Right lobe of liver (tissue), 6 donors: ENCODE data around the gene EGFLAM. TPM values are rescaled to one million over a fixed set of nuclear protein-coding genes. Genes with fewer than 3 reads are reported as not detected.

Experiments used
- ATAC-seq, 4 donors: fragments of 200-7000 bp; cut with Tn5 transposase; one replicate each; pipeline ENCODE4 v1.9.1; 2020; ENCODE audit warnings: mild to moderate bottlenecking in 4 of 4, moderate library complexity in 4 of 4
- DNase-seq, 3 donors: peaks; one replicate each; pipeline ENCODE4 v3.0.0-alpha.2; 2020
- H3K27ac ChIP-seq, 3 donors: fragments of 200-600 bp; one replicate each; pipeline ENCODE4 v1.8.0; 2022
- H3K27me3 ChIP-seq, 2 donors: fragments of 200-600 bp; one replicate each; pipeline ENCODE4 v1.8.0; 2022
- H3K36me3 ChIP-seq, 4 donors: fragments of 200-600 bp; sonication (generic) in 1 of 4; one replicate each; pipeline versions ENCODE4 v1.5.1 to v1.8.0; 2017 to 2022; ENCODE audit warnings: control low read depth in 1 of 4
- H3K4me1 ChIP-seq, 4 donors: fragments of 200-600 bp; sonication (generic) in 1 of 4; one replicate each; pipeline versions ENCODE4 v1.5.1 to v1.8.0; 2017 to 2022; ENCODE audit warnings: control low read depth in 1 of 4
- H3K4me3 ChIP-seq, 3 donors: fragments of 200-600 bp; one replicate each; pipeline ENCODE4 v1.8.0; 2022
- H3K9me3 ChIP-seq, 4 donors: fragments of 200-600 bp; sonication (generic) in 1 of 4; one replicate each; pipeline versions ENCODE4 v1.5.1 to v1.8.0; 2017 to 2022; ENCODE audit warnings: control low read depth in 1 of 4
- CTCF ChIP-seq, 4 donors: fragments of 200-600 bp in 3 of 4; fragments of 450-650 bp in 1 of 4; IDR thresholded peaks; one replicate each; pipeline versions ENCODE4 v1.5.1 to v1.8.0; 2016 to 2022; ENCODE audit warnings: antibody characterized with exemption in 4 of 4, mild to moderate bottlenecking in 2 of 4
- POLR2A ChIP-seq: fragments of 450-650 bp; IDR thresholded peaks from one replicate; pipeline ENCODE4 v1.6.1; 2017; ENCODE audit warnings: antibody characterized with exemption, mild to moderate bottlenecking
- WGBS: methylation state at CpG from one replicate; pipeline ENCODE4 v1.1.6; 2018; ENCODE audit warnings: low coverage, low lambda C conversion rate; ENCODE audit not compliant: insufficient coverage; ENCODE audit errors: missing lambda C conversion rate; 5-methylcytosine and 5-hydroxymethylcytosine counted together
- intact Hi-C, 2 donors: fragments of 100-400 bp; cut with DNase I; formaldehyde crosslinking; loops; one replicate each; pipeline versions ENCODE4 v1.11.2 to v1.14.1; 2022
- total RNA-seq, 6 experiments: library from RNA; depleted of rRNA in 2 of 6; stranded (reverse); fragments of >200 nt in 2 of 6; fragmentation: NEBNext Ultra II Directional in 3 of 6; extraction: Animal tissue kit (Norgen Biotek cat#: 25700) in 3 of 6; gene quantifications; one replicate each; pipeline versions ENCODE4 v1.1.0 to v1.2.4, GENCODE V29; 2016 to 2023
- donor health status: DM: no; HTN: yes; CAD: no.
- donor health status: DM: no; HTN: no; CAD: no.
- donor health status: DM: no; HTN: no; CAD: no.
- donor health status: DM: no; HTN: yes; CAD: no.
- donor health status: DM: no; HTN: yes; CAD: no.

Gene EGFLAM
- total RNA-seq, 6 experiments from 2014 or later: 0.50 to 6.2 (median 2.3) TPM

- TF ChIP-seq POLR2A: no peak
- TF ChIP-seq CTCF (IDR thresholded peaks at IDR 0.05): no peak
- ATAC-seq (no peak), DNase-seq (no peak)
- Histone ChIP-seq H3K9me3 (no peaks in the 10 kb centered on the region), H3K4me1 (peaks cover 0 to 3% (median 0%) of the 10 kb centered on the region in 4 donors), H3K36me3 (no peaks in the 10 kb centered on the region), H3K27me3 (no peaks in the 10 kb centered on the region), H3K4me3 (no peak overlapping the region), H3K27ac (no peak overlapping the region)
- intact Hi-C loops: no loop called here
- WGBS: 56% methylated on average over 2 of the region's 2 CpGs
These were observed 106.5 kb downstream of the EGFLAM start for GRCh38 chr5:38364825-38365224.

GRCh38 chr5:38367410-38367809 lies 109.1 kb downstream of the EGFLAM start:
- Histone ChIP-seq H3K27ac (no peak overlapping the region), H3K4me1 (peaks cover 0 to 7% (median 0%) of the 10 kb centered on the region in 4 donors), H3K27me3 (no peaks in the 10 kb centered on the region), H3K9me3 (no peaks in the 10 kb centered on the region), H3K4me3 (no peak overlapping the region), H3K36me3 (no peaks in the 10 kb centered on the region)
- ATAC-seq (no peak), DNase-seq (no peak)
- TF ChIP-seq CTCF (IDR thresholded peaks at IDR 0.05): no peak
- no peak for TF ChIP-seq POLR2A
- 77% methylated on average over 3 of the region's 3 CpGs for WGBS
- intact Hi-C loops: no loop called here

GRCh38 chr5:38367966-38368365 lies 109.6 kb downstream of the EGFLAM start:
- DNase-seq: no peak
- ATAC-seq: no peak
- Histone ChIP-seq H3K4me1 (peaks cover 0 to 7% (median 0%) of the 10 kb centered on the region in 4 donors), H3K36me3 (no peaks in the 10 kb centered on the region), H3K9me3 (no peaks in the 10 kb centered on the region), H3K4me3 (no peak overlapping the region), H3K27ac (no peak overlapping the region), H3K27me3 (no peaks in the 10 kb centered on the region)
- intact Hi-C loops: no loop called here
- WGBS: 20% methylated on average over 5 of the region's 5 CpGs
- TF ChIP-seq CTCF (IDR thresholded peaks at IDR 0.05) (no peak), POLR2A (no peak)

- TF ChIP-seq CTCF (IDR thresholded peaks at IDR 0.05) (no peak), POLR2A (no peak)
- Histone ChIP-seq H3K4me3 (no peak overlapping the region), H3K9me3 (no peaks in the 10 kb centered on the region), H3K27me3 (no peaks in the 10 kb centered on the region), H3K36me3 (no peaks in the 10 kb centered on the region), H3K27ac (no peak overlapping the region), H3K4me1 (peaks cover 0 to 7% (median 0%) of the 10 kb centered on the region in 4 donors)
- 62% methylated on average over 5 of the region's 5 CpGs for WGBS
- ATAC-seq (no peak), DNase-seq (no peak)
- intact Hi-C loops: no loop called here
These were observed 111.3 kb downstream of the EGFLAM start for GRCh38 chr5:38369692-38370091.
